Astrocyte of the cerebellum (primary cell): ENCODE results near the gene FIGNL1.

Experiments used
- DNase-seq: peaks from one replicate; pipeline ENCODE4 v3.0.0-alpha.2; 2011; ENCODE audit warnings: low read depth
- H3K4me3 ChIP-seq: 2 replicates; pipeline ENCODE4 v1.5.1; 2011; ENCODE audit warnings: mild to moderate bottlenecking, low read depth, low read length, moderate library complexity
- in situ Hi-C: cut with HindIII; loops from 2 replicates; pipeline ENCODE4 v1.10.0; 2017; ENCODE audit warnings: low sequenced_read_pairs
- TF ChIP-seq, protein P1 (sequence below): IDR thresholded peaks from 2 replicates; pipeline ENCODE4 v1.5.1; 2012; ENCODE audit warnings: low read length, low read depth, moderate library complexity, mild to moderate bottlenecking; ENCODE audit errors: missing control alignments

The FIGNL1 gene

DNA sequence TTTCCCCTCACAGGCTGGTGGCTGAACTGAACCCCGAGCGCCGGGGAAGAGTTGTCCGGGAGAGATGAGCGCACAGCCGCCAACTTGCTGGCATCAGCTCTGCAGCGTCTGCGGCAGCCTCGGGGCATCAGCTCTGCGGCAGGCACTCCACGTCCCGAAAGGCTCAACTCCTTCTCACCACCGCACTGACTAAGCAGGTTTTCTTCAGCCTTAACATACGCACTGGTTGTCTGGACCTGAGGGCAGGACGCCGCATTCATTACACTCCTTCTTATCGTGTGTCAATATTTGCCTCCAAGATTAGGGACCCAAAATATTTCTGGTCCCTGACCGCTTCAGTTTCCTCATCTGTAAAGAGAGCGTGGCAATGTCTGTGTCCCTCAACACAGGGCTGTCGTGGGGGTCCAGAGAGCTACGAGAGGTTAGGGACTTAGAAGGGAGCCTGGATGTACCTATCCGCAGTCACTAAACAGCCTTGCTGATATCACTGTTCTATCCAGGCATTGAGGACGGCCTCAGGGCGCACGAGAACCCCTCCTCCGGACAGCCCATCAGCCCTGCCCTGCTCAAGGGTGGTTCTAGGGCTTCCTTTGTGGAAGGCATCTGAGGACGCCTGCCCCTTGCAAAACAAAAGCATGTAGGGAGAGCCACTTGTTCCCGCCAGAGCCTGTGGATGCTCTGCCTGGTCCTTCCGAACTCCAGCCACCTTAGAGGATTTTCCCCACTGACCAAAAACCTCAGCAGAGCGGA lies 42.8 kb upstream of the FIGNL1 start:
- TF ChIP-seq, protein P1, sequence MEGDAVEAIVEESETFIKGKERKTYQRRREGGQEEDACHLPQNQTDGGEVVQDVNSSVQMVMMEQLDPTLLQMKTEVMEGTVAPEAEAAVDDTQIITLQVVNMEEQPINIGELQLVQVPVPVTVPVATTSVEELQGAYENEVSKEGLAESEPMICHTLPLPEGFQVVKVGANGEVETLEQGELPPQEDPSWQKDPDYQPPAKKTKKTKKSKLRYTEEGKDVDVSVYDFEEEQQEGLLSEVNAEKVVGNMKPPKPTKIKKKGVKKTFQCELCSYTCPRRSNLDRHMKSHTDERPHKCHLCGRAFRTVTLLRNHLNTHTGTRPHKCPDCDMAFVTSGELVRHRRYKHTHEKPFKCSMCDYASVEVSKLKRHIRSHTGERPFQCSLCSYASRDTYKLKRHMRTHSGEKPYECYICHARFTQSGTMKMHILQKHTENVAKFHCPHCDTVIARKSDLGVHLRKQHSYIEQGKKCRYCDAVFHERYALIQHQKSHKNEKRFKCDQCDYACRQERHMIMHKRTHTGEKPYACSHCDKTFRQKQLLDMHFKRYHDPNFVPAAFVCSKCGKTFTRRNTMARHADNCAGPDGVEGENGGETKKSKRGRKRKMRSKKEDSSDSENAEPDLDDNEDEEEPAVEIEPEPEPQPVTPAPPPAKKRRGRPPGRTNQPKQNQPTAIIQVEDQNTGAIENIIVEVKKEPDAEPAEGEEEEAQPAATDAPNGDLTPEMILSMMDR = no peak
- DNase-seq = no peak
- no peak overlapping the region for H3K4me3 ChIP-seq
- in situ Hi-C loops = loop anchor here (25.0 kb wide), 1 partner anchor 644 kb away; no protein-coding TSS in a partner anchor

GRCh38 chr7:50491943-50492342 lies 41.8 kb upstream of the FIGNL1 start:
- in situ Hi-C loops = loop anchor here (25.0 kb wide), 1 partner anchor 645 kb away; no protein-coding TSS in a partner anchor
- DNase-seq = no peak

GRCh38 chr7:50491209-50491608 lies 41.1 kb upstream of the FIGNL1 start:
- in situ Hi-C loops = loop anchor here (25.0 kb wide), 1 partner anchor 646 kb away; no protein-coding TSS in a partner anchor
- TF ChIP-seq, protein P1 = no peak
- DNase-seq = no peak
- H3K4me3 ChIP-seq = no peak overlapping the region

More at GRCh38 chr7:50491943-50492342, 41.8 kb upstream of the FIGNL1 start:
- H3K4me3 ChIP-seq = no peak overlapping the region
- TF ChIP-seq, protein P1 = no peak

DNA sequence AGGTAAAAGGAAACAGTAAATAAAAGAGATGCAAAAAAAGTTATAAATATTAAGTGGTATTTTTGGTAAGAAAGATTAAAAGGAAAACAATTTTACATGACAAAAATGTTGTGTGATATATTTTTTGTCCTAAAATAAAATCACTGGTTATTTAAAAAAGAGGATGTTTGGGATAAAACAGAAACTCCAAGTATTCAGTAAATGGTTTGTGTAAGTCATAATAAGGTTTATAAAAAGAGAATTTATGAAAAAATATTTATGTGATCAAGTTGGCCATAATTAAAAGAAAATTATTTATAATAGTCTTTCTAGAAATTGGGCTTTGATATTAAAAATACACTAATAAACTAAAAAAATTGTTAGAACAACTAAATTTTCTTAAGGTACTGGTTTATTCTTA lies 38.2 kb upstream of the FIGNL1 start:
- in situ Hi-C loops = loop anchor here (25.0 kb wide), 1 partner anchor 649 kb away; no protein-coding TSS in a partner anchor
- TF ChIP-seq, protein P1 = no peak
- no peak for DNase-seq
- H3K4me3 ChIP-seq = no peak overlapping the region

- in situ Hi-C loops = loop anchor here (25.0 kb wide), 1 partner anchor 651 kb away; no protein-coding TSS in a partner anchor
- no peak for DNase-seq
- H3K4me3 ChIP-seq = no peak overlapping the region
- TF ChIP-seq, protein P1 = no peak
These were observed 36.4 kb upstream of the FIGNL1 start for GRCh38 chr7:50486512-50486911.

- TF ChIP-seq, protein P1 = no peak
- in situ Hi-C loops = loop anchor here (25.0 kb wide), 1 partner anchor 655 kb away; no protein-coding TSS in a partner anchor
- no peak for DNase-seq
- H3K4me3 ChIP-seq = no peak overlapping the region
These were observed 31.7 kb upstream of the FIGNL1 start for GRCh38 chr7:50481867-50482266.
